Activated CD4-positive, CD25-positive, alpha-beta regulatory T cell treated with anti-CD3 and anti-CD28 coated beads, Interleukin-2, amount 50 U/mL, for 16 hours (primary cell): Measurements from ENCODE around the gene CELA2A.

ENCODE experiments used
- DNase-seq: peaks from one replicate; pipeline ENCODE4 v3.0.0-alpha.2; 2020; ENCODE audit warnings: low read depth, low spot score

The CELA2A gene

DNA sequence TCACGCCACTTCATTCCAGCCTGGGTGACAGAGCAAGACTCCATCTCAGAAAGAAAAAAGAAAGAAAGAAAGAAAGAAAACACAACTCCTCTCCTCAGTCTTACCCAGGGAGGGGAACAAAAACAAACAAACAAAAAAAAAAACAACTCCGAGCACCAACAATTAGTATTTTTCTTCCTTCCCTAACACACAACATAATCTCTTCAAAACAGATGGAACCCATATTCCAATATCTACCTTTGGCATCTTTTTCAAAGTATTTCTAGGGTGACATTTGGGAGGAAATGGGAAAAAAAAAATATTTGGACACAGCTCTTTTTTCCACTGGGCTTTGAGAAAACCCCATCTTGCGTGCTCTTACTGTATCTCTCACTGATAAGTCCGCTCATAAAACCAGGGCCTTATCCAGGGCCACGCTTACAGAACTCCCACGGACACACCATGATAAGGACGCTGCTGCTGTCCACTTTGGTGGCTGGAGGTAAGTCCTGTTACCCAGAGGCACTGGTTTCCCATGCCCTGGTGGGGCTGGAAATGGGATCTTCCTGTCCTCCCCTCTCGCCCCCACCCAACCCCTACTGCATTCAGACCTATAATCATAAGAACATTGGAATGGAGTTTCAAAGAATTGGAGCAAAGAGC lies at the start of gene CELA2A:
Gene CELA2A, plus strand, starts transcription at position 420 of the 642 bp plus-strand sequence. Its CDS starts 22 bp downstream, at position 442.
- no peak for DNase-seq

DNA sequence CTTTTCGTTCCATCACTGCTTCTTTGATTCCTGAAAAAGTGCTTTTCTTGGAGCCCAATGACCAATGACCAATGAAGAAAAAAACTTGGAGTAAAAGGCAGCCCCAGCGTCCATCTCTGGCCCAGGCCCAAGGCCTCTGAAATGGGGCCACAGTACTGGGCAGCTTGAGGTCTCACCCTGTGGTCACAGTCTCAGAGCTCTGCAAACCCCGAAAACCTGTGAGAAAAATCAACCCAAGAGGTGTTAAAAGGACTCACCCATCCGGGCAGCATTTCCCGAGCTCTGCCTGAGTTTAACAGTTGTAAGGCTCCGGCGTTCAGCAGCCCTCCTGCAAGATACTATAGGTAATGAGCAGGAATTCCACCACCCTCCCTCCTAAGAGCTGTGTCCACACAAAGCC lies 49.0 kb upstream of the CELA2A start:
- no peak for DNase-seq

DNA sequence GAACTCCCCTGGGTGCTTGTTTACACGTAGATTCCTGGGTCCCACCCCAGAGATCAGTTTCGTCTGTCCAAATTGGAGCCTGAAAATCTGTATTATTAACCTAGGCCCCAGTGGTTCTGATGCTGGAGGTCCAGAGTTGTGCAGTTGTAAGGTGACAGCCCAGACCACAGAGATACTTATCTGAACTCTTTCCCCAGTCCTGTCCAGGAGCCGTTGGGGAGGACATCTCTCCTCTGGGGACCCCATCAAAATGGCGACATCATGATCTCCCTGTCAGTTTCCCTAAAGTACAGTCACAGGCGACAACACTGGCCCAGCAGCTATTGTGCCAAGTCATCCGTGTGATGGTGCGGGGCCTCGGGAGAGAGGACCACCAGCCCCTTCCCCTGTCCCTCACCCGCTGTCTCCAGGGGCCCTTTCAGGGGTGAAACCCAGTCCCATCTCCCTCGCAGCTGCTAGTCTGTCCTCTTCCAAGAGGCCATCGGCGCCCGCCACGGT lies 47.6 kb upstream of the CELA2A start:
- DNase-seq = no peak

DNA sequence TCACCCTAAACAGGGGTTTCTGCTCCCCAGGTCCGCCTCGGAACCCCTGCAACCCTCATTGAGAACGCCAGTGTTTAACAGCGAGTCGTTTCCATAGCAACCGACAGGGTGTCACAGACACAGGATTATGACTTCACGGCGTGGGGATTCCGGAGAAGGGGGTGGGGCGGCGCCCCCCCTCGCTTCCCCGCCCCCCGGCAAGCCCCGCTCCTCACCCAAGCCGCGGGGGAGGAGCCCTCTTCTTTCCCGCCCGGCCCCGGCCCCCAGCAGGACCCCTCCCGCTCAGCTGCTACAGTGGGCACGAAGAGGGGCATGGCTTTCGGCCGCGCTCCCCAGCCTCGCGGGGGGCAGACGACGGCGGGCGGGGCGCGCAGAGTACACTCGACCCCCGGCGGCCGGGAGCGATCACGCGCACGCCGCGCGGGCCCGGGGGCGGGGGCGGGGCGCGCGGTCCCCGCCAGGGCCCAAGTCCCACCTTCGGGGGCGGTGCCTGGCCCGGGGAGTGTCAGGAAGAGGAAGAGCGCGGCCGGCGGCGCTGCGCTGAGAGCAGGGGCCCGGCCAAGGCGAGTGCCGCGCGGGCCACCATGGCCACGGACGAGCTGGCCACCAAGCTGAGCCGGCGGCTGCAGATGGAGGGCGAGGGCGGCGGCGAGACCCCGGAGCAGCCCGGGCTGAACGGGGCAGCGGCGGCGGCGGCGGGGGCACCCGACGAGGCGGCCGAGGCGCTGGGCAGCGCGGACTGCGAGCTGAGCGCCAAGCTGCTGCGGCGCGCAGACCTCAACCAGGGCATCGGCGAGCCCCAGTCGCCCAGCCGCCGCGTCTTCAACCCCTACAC lies 46.9 kb upstream of the CELA2A start, which contains the start of gene EFHD2:
Gene EFHD2, plus strand, starts transcription at position 501 of the 835 bp plus-strand sequence. Its CDS starts 84 bp downstream, at position 585.
- peak; percentile 63 for DNase-seq

DNA sequence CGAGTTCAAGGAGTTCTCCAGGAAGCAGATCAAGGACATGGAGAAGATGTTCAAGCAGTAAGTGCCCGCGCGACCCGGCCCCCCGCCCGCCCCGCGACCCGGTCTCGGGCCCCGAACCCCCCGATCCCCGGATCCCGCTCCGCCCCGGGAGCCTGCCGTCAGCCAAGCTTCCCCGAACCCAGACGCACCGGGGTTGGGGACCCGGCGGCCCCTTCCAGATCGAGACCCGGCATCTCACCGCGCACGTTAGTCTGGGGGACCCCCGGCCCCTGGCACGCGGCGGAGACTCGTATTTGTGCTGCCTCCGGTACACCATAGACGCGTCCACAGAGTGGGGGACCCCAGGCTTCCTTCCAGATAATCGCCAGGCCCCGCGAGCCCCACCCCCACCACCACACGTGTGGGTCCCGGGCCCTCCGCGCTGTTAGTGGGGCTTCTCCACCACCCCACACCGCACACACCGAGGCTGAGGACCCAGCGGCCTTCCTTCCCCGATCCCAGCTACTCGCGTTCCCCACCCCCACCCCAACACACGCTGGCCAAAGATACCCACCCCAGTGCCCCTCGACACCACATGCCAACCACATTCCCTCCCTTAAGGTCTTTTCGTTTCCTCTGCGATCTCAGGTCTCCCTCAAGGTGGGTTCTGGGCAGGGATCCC lies 46.2 kb upstream of the CELA2A start:
- no peak for DNase-seq

DNA sequence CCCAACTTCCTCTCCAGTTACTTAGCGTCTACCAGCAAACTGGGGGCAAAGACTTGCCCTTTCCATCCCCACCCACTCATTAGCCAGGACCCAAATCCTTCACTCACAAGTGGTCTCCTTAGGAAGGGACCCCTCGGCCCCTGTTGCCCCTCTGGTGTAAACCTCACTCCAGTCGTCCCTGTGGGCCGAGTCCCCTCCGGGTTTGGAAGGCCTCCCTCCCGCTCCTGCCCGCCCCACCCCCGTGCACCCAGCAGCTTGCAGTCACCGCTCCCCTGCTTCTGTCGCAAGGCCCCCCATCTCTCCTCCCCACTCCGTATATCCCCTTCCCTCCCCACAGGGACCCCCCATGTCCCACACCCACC lies 45.7 kb upstream of the CELA2A start:
- DNase-seq = no peak

DNA sequence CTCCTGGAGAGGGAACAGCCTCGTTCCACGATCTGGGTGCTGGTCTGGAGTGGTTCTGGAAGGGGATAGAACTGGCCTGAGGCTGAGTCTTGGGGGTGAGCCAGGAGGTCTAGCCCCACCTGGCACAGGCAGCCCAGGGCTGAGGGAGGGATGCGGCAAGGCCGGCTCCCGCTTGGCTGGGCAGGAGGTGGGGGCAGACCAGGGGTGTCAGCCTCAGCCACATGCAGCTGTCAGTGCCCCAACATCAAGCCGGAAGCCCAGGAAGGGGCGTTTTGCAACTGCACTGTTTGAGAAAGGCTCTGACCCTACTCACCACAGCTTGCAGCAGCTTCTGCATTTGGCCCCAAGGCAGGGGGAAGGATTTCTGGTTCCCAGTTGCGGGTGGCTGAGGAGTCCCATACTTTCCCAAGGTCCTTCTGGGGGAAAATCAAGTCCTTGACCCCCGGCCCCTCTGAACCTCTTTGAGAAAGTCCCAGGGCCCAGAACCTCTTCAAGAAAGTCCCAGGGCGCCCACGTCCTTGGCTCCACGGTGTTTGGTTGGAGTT lies 44.9 kb upstream of the CELA2A start:
- DNase-seq = no peak

DNA sequence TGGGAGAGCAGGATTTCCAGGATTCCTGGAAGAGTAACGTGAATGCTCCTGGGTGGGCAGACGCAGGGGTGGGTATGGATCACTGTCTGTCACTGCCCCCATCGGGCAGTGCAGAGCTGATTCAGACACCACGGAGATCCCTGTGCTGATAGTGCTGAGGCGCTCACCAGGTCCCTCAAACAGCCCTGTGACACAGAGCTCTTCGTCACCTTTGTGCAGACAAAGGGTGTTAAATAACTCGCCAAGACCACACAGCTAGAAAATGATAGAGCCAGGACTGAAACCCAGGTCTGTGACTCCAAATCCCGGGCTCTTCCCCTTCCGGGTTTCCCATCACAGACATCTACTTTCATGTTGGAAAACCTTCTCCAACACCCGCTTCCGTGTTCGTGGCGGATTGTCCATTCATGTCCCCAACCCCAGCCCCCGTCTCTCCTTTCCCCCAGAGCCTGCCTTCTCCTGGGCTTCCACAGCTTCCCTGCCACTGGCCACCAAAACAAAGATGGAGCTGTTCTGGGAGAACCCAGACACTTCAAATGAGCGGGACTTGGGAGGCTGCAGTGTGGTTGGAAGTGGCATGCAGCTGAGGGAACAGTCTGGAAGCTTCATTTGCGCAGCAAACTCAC lies 44.2 kb upstream of the CELA2A start:
- DNase-seq = no peak

DNA sequence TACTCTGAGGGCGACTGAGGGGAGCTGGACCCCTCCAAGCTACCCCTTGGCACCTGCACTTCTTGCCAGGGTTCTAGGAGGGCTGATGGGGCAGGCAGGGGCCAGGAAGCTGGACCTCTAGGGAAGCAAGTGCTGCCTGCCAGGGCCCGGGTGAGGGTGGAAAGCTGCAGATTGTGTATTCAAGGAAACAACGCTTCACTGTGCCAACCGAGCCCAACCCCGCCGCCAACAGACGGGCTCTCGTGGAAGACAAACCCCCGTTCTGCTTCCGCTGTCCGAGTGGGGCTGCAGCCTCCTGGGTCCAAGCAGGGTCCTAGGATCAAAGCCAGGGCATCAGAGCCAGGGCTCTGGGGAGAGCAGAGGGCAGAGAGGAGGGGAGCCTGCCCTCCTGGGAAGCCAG lies 43.7 kb upstream of the CELA2A start:
- no peak for DNase-seq

DNA sequence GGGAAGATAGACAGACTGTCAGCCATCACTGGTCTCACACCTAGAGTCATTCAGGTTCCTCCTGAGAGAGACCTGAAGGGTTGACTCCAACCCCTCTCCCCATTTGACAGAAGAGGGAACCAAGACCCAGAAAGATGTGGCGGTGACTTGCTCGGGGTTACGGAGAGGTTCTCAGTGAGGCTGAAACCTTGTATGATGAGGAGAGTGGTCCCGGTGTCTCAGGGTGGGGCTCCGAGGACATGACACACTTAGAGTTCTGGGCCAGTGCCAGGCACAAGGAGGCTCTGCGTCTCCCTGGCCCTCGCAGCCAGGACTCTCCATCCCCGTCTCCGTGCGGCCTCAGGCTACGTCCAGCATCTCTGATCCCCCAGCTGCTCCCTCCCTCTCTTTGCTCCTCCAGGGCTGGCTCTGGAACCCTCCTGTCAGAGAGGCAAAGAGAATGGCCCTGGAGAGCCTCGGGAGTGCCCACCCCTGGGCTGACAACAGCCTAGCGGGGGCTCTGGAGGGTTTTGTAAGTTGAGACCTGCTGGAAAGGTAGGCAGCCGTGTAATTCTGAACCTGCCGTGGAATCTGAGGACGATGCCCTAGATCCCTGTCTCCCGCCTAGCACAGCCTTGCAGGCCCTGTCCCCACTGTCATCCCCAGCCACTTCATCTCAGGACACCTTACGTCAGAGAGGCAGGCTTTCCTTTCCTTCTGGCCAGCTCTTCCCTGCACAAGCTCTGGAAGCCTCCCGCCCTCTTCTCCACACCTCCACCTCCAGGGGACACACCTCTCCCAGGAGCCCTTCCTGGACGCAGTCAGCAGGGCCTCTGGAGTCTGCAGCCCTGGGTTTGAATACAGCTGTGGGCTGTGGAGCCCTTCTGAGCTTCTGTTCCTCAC lies 42.7 kb upstream of the CELA2A start:
- no peak for DNase-seq

DNA sequence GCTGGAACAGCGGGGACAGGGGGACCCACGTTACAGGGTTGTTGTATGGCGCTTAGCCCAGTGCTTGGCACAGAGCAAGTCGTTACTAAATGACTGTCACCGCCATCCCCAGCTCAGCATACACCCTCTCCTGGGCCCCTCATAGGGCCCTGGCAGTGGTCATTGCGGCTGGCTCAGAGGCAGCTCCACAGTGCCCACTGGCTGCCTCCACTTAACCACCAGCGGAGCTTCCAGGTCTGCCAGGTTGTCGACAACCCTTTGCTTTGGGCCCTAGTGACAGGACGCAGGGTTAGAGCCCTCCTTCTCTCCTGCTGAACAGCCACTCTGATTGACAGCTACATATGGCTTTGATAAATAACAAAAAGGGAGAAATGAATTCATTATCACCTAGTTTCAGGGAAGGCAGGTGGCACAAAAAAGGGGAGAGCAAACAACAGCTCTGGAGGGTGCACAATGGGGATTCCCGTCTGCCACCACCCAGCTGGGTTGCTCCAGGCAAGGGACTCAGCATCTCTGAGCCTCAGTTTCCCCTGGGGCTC lies 42.0 kb upstream of the CELA2A start:
- DNase-seq = no peak

DNA sequence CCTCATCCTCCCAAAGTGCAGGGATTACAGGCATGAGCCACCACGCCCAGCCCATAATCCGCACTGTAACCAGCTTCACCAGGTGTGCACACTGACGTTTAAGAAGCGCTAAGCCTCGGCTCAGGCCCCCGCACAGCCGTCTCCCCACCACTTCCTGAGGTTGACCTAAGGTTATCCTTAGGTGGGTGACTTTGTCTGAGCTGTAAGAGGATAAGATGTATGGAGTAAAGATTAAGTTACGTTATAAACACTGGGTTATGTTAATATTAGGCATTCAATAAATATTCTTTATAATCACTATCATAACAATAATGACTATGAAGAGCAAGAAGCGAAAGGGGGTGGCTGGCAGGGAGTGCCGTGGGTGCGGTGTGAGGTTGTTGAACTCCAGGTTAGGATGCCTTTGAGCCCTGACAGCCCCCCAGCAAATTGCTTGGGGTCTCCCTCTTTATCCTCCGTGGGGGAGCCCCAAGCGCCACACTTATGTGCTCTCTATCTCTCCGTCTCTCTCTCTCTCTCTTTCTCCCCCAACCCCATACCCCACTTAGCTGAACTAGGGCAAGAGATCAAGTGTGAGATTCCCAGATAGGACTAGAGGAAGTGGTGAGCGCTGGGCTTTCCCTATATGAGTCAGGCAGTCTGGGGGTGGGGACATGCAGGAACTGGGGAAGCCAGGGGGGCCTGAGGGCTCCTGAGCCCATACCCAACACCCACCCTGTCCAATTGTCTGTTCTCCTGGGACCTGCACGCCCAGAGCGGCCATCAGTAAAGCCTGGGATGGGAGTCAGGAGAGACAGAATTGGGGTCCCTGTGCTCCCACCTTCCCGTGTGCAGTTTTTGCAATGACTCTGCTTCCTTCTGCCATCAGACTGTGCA lies 39.2 kb upstream of the CELA2A start:
- DNase-seq = no peak

DNA sequence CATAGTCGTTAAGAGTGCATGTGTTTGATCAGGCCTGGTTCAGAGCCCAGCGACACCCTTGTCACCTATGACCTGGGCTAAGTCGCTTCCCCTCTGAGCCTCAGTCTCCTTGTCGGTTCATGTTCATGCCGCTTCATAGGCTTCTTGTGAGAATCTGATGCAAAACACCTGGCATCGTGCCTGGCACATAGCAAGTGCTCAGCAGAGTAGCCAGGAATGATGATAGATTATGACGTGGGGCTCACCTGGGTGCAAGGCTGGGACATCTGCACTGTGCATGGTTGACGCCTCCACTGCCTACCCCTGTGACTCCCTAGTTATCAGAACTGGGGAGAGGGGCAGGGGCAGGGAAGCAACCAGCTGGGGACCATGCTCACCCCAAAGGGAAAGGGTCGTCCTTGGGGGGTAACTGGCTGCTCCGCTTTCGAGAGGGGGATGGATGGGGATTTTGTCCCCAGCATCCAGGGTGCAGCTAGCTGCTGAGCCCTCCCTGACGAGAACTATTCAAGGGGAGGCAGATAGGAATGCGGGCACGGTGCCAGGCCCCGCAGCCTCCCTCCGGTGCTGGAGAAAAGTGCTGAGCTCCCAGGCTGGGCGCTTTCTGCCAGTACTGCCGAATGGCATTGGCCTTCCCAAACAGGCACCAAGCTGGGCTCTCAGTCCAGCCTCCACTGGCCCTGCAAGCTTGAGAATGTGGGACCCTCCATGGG lies 37.6 kb upstream of the CELA2A start:
- DNase-seq = no peak

DNA sequence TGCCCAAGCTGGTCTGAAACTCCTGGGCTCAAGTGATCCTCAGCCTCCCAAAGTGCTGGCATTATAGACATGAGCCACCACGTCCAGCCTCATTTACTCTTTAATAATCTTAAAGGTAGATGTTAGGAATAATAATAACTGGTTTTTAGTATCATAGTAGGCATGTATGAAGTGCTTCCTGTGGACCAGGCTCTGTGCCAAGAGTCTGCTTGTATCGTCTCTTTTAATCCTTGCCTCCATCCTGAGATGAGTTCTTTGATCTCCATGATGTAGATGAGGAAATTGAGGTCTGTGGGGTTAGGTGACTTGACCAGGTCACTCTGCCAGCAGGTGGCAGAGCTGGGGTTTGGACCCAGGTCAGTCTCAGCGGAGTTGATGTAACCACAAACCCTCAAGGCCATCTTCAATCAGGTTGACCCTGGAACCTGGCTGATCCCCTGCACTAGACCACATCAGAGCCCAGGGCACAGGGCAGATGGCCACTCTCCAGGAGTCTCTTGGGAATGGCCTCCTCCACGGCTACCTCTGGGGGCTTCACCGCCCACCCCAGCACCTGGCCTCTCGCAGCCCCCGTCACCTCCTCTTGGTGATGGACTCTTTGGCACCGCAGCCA lies 35.6 kb upstream of the CELA2A start:
- DNase-seq = no peak

DNA sequence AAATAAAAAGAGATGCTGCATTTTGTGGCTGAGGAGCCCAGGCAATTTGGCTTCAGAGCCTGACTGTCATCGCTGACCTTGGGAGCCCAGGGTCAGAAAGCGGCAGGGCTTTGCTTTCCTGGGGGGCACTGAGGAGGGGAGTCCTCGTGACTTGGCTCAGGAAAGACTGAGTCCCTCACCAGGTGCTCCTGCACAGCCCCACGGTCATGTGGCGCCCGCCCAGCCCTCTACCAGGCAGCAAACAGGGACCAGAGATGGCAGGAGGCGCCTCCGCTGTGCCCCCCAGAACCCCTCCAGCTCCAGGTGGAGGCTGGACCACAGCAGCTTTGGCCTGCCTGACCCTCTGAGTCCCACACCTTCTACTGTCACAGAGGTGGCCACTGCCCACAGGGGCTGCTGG lies 33.7 kb upstream of the CELA2A start:
- no peak for DNase-seq

DNA sequence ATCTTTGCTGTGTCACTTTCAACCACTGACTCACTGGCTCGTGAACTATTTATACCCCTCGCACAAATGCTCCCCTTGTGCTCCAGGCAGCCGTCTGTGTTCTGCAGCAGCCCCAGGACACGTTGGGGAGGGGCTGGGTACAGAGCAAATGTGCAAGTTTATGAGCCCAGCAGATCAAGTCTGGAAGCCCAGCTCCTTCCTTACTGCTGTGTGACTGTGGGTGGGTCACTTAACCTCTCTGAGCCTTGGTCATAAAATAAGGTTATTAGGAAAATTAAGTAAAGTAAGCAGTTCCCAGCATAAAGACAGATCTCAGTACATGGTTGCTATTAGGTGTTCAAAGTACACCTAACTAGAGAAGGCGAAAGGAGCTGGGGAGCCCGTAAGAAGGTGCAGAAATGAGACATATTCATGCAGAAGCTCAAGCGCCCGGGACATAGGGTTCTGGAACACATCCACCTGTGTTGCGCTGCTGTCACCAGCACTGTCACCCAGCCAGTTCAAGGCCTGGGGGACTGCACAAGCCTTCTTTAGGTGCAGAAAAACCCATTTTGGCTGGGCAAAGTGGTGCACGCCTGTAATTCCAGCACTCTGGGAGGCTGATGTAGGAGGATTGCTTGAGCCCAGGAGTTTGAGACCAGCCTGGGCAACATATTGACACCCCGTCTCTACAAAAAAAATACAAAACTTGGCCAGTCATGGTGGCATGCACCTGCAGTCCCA lies 33.0 kb upstream of the CELA2A start:
- DNase-seq = no peak

DNA sequence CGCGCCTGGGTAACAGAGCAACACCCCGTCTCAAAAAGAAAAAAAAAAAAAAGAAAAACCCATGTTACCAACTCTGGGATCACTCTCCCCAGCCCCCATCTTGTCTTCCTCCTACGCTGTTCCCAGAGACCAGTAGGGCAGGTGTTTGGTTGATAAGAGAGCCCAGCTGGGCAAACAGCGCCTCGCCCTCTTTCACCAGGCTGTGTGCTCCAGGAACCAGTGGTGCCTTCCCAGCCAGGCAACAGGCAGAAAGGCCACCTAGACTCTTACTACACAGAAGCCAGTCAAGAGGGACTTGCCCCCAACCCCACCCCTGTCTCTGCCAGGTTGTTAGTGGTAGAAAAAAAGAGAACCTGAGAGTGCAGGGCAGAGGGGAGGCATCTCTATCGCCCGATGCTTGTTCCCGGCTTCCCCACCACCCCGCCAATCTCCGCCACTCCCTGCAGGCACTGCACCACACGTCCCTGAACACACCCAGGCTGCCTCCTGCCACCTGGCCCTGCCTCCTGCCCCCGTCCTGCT lies 32.3 kb upstream of the CELA2A start:
- no peak for DNase-seq
